Measurements from ENCODE around the gene GFER. TPM values are rescaled to one million over a fixed set of nuclear protein-coding genes. Genes with fewer than 3 reads are reported as not detected.
"Not testable (repeated sequence)": the region's sequence is repeated elsewhere in the genome, so short reads cannot be mapped to it uniquely, and the experiment has no call there.

Gene GFER
- total RNA-seq: 18.3 TPM
- 10 to 100 TPM; 14.7 to 23.8 (median 17.8) TPM for polyA plus RNA-seq (ENCODE audit: insufficient read depth in 1 of 8, insufficient read length in 8 of 8, low replicate concordance in 1 of 8)
- long read RNA-seq, donor 1, partial matches to known transcripts: 0 of 2 reads
- long read RNA-seq, donor 1, other reads (novel, unspliced or antisense): 0 of 2 reads
- long read RNA-seq, donor 2, partial matches to known transcripts: 0 of 2 reads
- long read RNA-seq, donor 2, other reads (novel, unspliced or antisense): 0 of 2 reads
- long read RNA-seq, donor 3, transcript GFER-201 (3 exons, 2,345 nt): major isoform, 12 of 14 reads
- long read RNA-seq, donor 3, partial matches to known transcripts: 0 of 14 reads
- long read RNA-seq, donor 3, other reads (novel, unspliced or antisense): 0 of 14 reads
- long read RNA-seq, donor 4, transcript GFER-201 (3 exons, 2,345 nt): major isoform, 6 of 9 reads
- long read RNA-seq, donor 4, partial matches to known transcripts: 0 of 9 reads
- long read RNA-seq, donor 4, other reads (novel, unspliced or antisense): 0 of 9 reads
- long read RNA-seq, donor 5, transcript GFER-201 (3 exons, 2,345 nt): major isoform, 10 of 13 reads
- long read RNA-seq, donor 5, partial matches to known transcripts: 0 of 13 reads
- long read RNA-seq, donor 5, other reads (novel, unspliced or antisense): 0 of 13 reads
- long read RNA-seq, donor 6, transcript GFER-202 (2 exons, 482 nt): minor isoform, 6 of 35 reads
- long read RNA-seq, donor 6, transcript GFER-201 (3 exons, 2,345 nt): major isoform, 24 of 35 reads
- long read RNA-seq, donor 6, transcript GFER-203 (2 exons, 1,365 nt): minor isoform, 5 of 35 reads
- long read RNA-seq, donor 6, partial matches to known transcripts: 0 of 35 reads
- long read RNA-seq, donor 6, other reads (novel, unspliced or antisense): 0 of 35 reads
- long read RNA-seq, donor 7, transcript GFER-201 (3 exons, 2,345 nt): major isoform, 6 of 10 reads
- long read RNA-seq, donor 7, partial matches to known transcripts: 0 of 10 reads
- long read RNA-seq, donor 7, other reads (novel, unspliced or antisense): 0 of 10 reads
- long read RNA-seq, donor 8, transcript GFER-203 (2 exons, 1,365 nt): major isoform, 5 of 10 reads
- long read RNA-seq, donor 8, partial matches to known transcripts: 0 of 10 reads
- long read RNA-seq, donor 8, other reads (novel, unspliced or antisense): 0 of 10 reads
- long read RNA-seq, donor 9, partial matches to known transcripts: 0 of 9 reads
- long read RNA-seq, donor 9, other reads (novel, unspliced or antisense): 0 of 9 reads
- long read RNA-seq, donor 10, transcript GFER-202 (2 exons, 482 nt): minor isoform, 5 of 13 reads
- long read RNA-seq, donor 10, transcript GFER-201 (3 exons, 2,345 nt): major isoform, 7 of 13 reads
- long read RNA-seq, donor 10, partial matches to known transcripts: 0 of 13 reads
- long read RNA-seq, donor 10, other reads (novel, unspliced or antisense): 0 of 13 reads
- long read RNA-seq, donor 11, partial matches to known transcripts: 0 of 4 reads
- long read RNA-seq, donor 11, other reads (novel, unspliced or antisense): 0 of 4 reads

GRCh38 chr16:1983544-1984346 lies at the start of gene GFER:
TSS of gene GFER (plus strand) at chr16:1984193. CDS start at chr16:1984219, 26 bp downstream.
- Histone ChIP-seq H3K36me3 (ENCODE audit: control insufficient read depth, insufficient read depth, low read length) (peaks cover 27% of the 10 kb centered on the region), H3K4me1 (ENCODE audit: control insufficient read depth, insufficient read depth, low read length) (peaks cover 56% of the 10 kb centered on the region), H3K27ac (ENCODE audit: low read length) (peak within 1 kb of the TSS; percentile 79), H3K4me3 (ENCODE audit: low read length) (peak within 1 kb of the TSS; percentile 64), H3K27me3 (ENCODE audit: control insufficient read depth, insufficient read depth, low read length) (peaks cover 64% of the 10 kb centered on the region), H3K9me3 (replicated peaks; ENCODE audit: control insufficient read depth, low read depth, low read length) (no peaks in the 10 kb centered on the region)
- WGBS (ENCODE audit: insufficient coverage): under 1% methylated on average over 101 of the region's 109 CpGs
- peak; percentile 97 for DNase-seq

GRCh38 chr16:1936945-1937479 lies 47.0 kb upstream of the GFER start:
- Histone ChIP-seq H3K27ac (ENCODE audit: low read length) (no peak overlapping the region), H3K9me3 (replicated peaks; ENCODE audit: control insufficient read depth, low read depth, low read length) (no peaks in the 10 kb centered on the region), H3K4me3 (ENCODE audit: low read length) (no peak overlapping the region), H3K36me3 (ENCODE audit: control insufficient read depth, insufficient read depth, low read length) (peaks cover 37% of the 10 kb centered on the region), H3K27me3 (ENCODE audit: control insufficient read depth, insufficient read depth, low read length) (peaks cover 5% of the 10 kb centered on the region), H3K4me1 (ENCODE audit: control insufficient read depth, insufficient read depth, low read length) (peaks cover 21% of the 10 kb centered on the region)
- DNase-seq: no peak
- 94% methylated on average over 5 of the region's 11 CpGs for WGBS (ENCODE audit: insufficient coverage)

- Histone ChIP-seq H3K36me3 (ENCODE audit: control insufficient read depth, insufficient read depth, low read length) (peaks cover 37% of the 10 kb centered on the region), H3K9me3 (replicated peaks; ENCODE audit: control insufficient read depth, low read depth, low read length) (no peaks in the 10 kb centered on the region), H3K27ac (ENCODE audit: low read length) (no peak overlapping the region), H3K4me3 (ENCODE audit: low read length) (no peak overlapping the region), H3K4me1 (ENCODE audit: control insufficient read depth, insufficient read depth, low read length) (peaks cover 28% of the 10 kb centered on the region), H3K27me3 (ENCODE audit: control insufficient read depth, insufficient read depth, low read length) (peaks cover 3% of the 10 kb centered on the region)
- 91% methylated on average over 9 of the region's 10 CpGs for WGBS (ENCODE audit: insufficient coverage)
- no peak for DNase-seq
Observed at GRCh38 chr16:1938316-1938715, 45.7 kb upstream of the GFER start.

- 93% methylated on average over 17 of the region's 17 CpGs for WGBS (ENCODE audit: insufficient coverage)
- H3K9me3 ChIP-seq (replicated peaks; ENCODE audit: control insufficient read depth, low read depth, low read length): no peaks in the 10 kb centered on the region
- H3K27me3 ChIP-seq (ENCODE audit: control insufficient read depth, insufficient read depth, low read length): no peaks in the 10 kb centered on the region
- H3K4me1 ChIP-seq (ENCODE audit: control insufficient read depth, insufficient read depth, low read length): peaks cover 30% of the 10 kb centered on the region
- H3K4me3 ChIP-seq (ENCODE audit: low read length): no peak overlapping the region
- no peak for DNase-seq
- no peak overlapping the region for H3K27ac ChIP-seq (ENCODE audit: low read length)
- H3K36me3 ChIP-seq (ENCODE audit: control insufficient read depth, insufficient read depth, low read length): peaks cover 37% of the 10 kb centered on the region
Observed at GRCh38 chr16:1938910-1939309, 45.1 kb upstream of the GFER start.

GRCh38 chr16:1939833-1940232 lies 44.2 kb upstream of the GFER start:
- not testable (repeated sequence) for H3K9me3 ChIP-seq (replicated peaks; ENCODE audit: control insufficient read depth, low read depth, low read length); DNase-seq; H3K4me3 ChIP-seq (ENCODE audit: low read length); H3K27me3 ChIP-seq (ENCODE audit: control insufficient read depth, insufficient read depth, low read length); H3K27ac ChIP-seq (ENCODE audit: low read length)
- Histone ChIP-seq H3K4me1 (ENCODE audit: control insufficient read depth, insufficient read depth, low read length) (peaks cover 30% of the 10 kb centered on the region), H3K36me3 (ENCODE audit: control insufficient read depth, insufficient read depth, low read length) (peaks cover 37% of the 10 kb centered on the region)
- WGBS (ENCODE audit: insufficient coverage): 91% methylated on average over 5 of the region's 8 CpGs

DNA sequence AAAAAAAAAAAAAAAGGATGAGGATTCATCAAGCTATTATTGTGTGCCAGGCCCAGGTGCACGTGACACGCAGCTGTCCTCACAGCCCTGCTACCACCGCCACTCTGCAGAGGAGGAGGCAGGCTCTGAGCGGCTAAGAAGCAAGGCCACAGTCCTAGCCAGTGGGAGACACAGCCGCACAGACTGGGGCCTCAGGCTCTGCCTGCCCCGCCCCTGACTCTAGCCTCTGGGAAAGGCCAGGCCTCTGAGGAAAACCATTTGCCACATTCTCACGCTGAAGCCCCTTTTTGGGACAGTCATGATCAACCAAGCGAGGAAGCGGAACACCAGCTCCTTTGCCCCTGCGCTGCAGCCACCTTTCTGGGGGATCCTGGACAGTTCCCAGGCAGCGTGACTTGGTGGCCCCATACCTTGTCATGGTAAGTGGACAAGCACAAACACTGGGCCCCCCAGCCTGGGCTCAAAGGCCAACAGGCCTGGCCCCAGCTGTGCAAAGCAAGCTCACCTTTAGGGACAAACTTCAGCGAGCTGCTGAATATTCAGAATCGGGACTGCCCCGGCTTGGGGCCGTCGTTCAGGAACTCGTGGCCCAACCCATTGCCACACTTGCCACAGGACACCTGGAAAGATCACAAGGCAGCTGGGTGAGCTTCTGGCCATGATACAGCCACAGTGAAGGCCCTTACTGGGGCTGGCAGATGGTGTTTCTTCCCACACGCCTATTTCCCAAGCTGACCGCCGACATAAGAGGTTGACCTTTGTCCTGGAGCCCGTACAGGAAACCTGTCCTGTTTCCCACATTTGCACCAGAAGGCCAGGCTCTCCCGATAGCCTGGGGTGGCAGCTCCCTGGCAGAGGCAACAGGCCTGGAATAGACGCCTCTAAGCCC lies 43.5 kb upstream of the GFER start:
- 89% methylated on average over 22 of the region's 23 CpGs for WGBS (ENCODE audit: insufficient coverage)
- no peak for DNase-seq
- H3K4me1 ChIP-seq (ENCODE audit: control insufficient read depth, insufficient read depth, low read length): peaks cover 28% of the 10 kb centered on the region
- peak overlapping the region; percentile 42 for H3K27ac ChIP-seq (ENCODE audit: low read length)
- H3K27me3 ChIP-seq (ENCODE audit: control insufficient read depth, insufficient read depth, low read length): no peaks in the 10 kb centered on the region
- no peak overlapping the region for H3K4me3 ChIP-seq (ENCODE audit: low read length)
- peaks cover 37% of the 10 kb centered on the region for H3K36me3 ChIP-seq (ENCODE audit: control insufficient read depth, insufficient read depth, low read length)
- no peaks in the 10 kb centered on the region for H3K9me3 ChIP-seq (replicated peaks; ENCODE audit: control insufficient read depth, low read depth, low read length)

GRCh38 chr16:1941162-1942046 lies 42.6 kb upstream of the GFER start:
- peaks cover 27% of the 10 kb centered on the region for H3K4me1 ChIP-seq (ENCODE audit: control insufficient read depth, insufficient read depth, low read length)
- H3K4me3 ChIP-seq (ENCODE audit: low read length): peak overlapping the region; percentile 93
- H3K27ac ChIP-seq (ENCODE audit: low read length): peak overlapping the region; percentile 78
- 79% methylated on average over 27 of the region's 30 CpGs for WGBS (ENCODE audit: insufficient coverage)
- no peak for DNase-seq
- H3K9me3 ChIP-seq (replicated peaks; ENCODE audit: control insufficient read depth, low read depth, low read length): no peaks in the 10 kb centered on the region
- peaks cover 37% of the 10 kb centered on the region for H3K36me3 ChIP-seq (ENCODE audit: control insufficient read depth, insufficient read depth, low read length)
- no peaks in the 10 kb centered on the region for H3K27me3 ChIP-seq (ENCODE audit: control insufficient read depth, insufficient read depth, low read length)

All from muscle of leg (tissue), 16 donors.